ENCODE measurements around the gene MMD2. TPM values are rescaled to one million over a fixed set of nuclear protein-coding genes. Genes with fewer than 3 reads are reported as not detected.

The MMD2 gene
- total and polyA plus RNA-seq, 12 donors: 0.03 to 0.17 TPM; not detected in 10

DNA sequence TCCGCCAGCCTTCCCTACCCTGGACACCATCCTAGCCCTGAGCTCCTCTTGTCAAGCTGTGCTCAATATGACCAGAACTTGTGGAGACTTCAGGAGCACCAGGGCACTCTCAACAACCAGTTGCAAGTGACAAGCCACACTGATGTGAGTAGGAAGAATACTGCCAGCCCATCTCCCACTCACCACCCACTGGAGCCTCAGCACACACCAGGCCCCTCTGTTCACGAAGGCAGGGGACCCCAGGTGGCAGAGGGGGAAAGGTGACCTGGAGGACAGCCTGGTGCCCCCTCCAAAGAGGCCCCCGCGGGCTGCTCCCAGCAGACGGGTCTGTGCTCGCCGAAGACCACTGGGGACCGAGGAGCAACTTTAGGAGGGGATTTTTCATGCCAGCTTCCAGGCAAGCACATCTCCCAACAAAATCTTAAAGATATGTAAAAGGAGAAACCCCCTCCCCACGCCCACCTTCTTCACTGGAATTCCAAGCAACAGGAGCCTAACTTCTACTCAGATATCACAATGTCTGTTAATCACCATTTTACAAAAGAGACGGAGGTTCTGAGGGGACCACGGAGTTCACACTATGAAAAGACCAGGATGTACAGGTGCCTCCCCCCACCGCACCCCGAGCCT, 1.0 kb downstream of the MMD2 start:
- Histone ChIP-seq H3K4me3 (no peak overlapping the region), H3K4me1 (replicated peaks in 1 of 2) (peaks cover 4 to 8% of the 10 kb centered on the region in 2 donors), H3K27ac (no peak overlapping the region), H3K9me3 (replicated peaks in 1 of 3) (no peaks in the 10 kb centered on the region), H3K36me3 (replicated peaks in 1 of 2) (no peaks in the 10 kb centered on the region), H3K27me3 (peaks cover 23% of the 10 kb centered on the region)
- no peak for DNase-seq
- intact Hi-C loops (cut with DNase I): no loop called here
- 36 to 46% (median 38%) methylated on average over 4 to 13 of the region's 13 CpGs for WGBS, 4 donors
- TF ChIP-seq, protein P1, sequence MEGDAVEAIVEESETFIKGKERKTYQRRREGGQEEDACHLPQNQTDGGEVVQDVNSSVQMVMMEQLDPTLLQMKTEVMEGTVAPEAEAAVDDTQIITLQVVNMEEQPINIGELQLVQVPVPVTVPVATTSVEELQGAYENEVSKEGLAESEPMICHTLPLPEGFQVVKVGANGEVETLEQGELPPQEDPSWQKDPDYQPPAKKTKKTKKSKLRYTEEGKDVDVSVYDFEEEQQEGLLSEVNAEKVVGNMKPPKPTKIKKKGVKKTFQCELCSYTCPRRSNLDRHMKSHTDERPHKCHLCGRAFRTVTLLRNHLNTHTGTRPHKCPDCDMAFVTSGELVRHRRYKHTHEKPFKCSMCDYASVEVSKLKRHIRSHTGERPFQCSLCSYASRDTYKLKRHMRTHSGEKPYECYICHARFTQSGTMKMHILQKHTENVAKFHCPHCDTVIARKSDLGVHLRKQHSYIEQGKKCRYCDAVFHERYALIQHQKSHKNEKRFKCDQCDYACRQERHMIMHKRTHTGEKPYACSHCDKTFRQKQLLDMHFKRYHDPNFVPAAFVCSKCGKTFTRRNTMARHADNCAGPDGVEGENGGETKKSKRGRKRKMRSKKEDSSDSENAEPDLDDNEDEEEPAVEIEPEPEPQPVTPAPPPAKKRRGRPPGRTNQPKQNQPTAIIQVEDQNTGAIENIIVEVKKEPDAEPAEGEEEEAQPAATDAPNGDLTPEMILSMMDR (IDR thresholded peaks at IDR 0.05): no peak
- no peak for TF ChIP-seq POLR2A (IDR thresholded peaks at IDR 0.05)

DNA sequence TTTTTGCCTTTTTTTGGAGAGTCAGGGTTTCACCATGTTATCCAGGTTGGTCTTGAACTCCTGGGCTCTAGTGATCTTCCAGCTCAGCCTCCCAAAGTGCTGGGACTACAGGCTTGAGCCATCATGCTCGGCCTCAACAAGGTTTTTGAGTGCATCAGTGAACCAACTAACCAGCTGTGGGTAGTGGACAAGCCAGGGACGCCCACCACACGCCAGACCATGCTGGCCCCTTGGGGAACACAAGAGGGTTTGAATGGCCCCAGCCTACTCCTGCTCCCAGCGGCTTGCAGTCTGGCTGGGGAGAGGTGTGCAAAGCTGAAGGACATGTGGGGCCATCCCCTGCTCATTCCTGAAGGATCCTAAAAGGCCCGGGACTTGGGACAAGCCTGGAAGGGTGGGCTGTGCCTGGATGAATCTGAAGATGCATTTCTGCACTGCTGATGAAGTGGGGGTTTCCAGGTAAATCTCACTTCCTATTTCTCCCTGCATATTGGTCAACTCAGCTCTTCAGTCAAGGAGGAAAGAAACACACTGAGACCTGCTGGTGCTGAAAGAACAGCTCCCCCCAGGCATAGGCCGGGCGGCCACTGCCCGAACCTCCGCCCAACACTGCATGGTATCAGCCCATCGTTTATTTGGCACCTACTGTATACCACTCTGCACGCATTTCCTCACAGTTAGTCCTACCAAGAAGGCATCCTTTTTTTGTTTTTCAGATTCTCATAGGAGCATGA, 6.9 kb downstream of the MMD2 start:
- intact Hi-C loops (cut with DNase I): no loop called here

DNA sequence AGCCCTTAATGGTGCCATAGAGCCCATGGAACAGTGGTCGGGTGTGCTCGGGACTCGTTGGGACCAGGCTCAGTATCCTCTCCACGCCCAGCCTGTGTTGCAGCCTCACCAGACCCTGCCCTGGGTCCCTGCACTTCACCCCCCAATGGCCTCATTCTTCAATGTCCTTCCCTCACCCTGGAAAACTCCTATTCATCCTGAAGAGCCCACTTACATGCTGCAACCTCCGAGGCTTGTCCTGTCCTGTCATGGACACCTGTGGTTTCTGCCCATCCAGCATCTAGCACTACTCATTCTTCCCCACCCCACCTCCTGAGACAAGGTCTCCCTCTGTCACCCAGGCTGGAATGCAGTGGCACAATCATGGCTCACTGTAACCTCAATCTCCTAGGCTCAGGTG, 7.7 kb downstream of the MMD2 start:
- Histone ChIP-seq H3K27ac (no peak overlapping the region), H3K36me3 (replicated peaks in 1 of 2) (no peaks in the 10 kb centered on the region), H3K4me3 (no peak overlapping the region), H3K9me3 (replicated peaks in 1 of 3) (no peaks in the 10 kb centered on the region), H3K4me1 (replicated peaks in 1 of 2) (no peaks in the 10 kb centered on the region), H3K27me3 (peaks cover 3% of the 10 kb centered on the region)
- WGBS, 4 donors: 66 to 77% (median 70%) methylated on average over 5 of the region's 5 CpGs
- DNase-seq: no peak
- TF ChIP-seq, protein P1 (IDR thresholded peaks at IDR 0.05): no peak
- TF ChIP-seq POLR2A (IDR thresholded peaks at IDR 0.05): no peak
- intact Hi-C loops (cut with DNase I): no loop called here

More for the DNA sequence above, 6.9 kb downstream of the MMD2 start:
- Histone ChIP-seq H3K27me3 (peaks cover 3% of the 10 kb centered on the region), H3K4me1 (replicated peaks in 1 of 2) (no peaks in the 10 kb centered on the region), H3K9me3 (replicated peaks in 1 of 3) (no peaks in the 10 kb centered on the region), H3K27ac (no peak overlapping the region), H3K36me3 (replicated peaks in 1 of 2) (no peaks in the 10 kb centered on the region), H3K4me3 (no peak overlapping the region)
- TF ChIP-seq, protein P1 (IDR thresholded peaks at IDR 0.05): no peak
- TF ChIP-seq POLR2A (IDR thresholded peaks at IDR 0.05): no peak
- 32 to 54% (median 39%) methylated on average over 7 to 11 of the region's 11 CpGs for WGBS, 4 donors
- no peak for DNase-seq

DNA sequence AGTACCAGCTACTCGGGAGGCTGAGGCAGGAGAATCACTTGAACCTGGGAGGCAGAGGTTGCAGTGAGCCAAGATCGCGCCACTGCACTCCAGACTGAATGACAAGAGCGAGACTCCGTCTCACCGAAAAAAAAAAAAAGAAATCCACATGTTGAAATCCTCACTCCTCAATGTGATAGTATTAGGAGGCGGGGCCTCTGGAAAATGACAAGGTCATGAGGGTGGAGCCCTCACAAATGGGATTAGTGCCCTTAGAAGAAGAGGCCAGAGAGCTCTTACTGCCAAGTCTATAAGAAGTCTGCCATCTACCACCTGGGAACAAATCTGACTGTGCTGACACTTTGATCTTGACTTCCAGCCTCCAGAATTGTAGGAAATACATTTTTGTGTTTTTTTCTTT, 10.6 kb downstream of the MMD2 start:
- TF ChIP-seq, protein P1 (IDR thresholded peaks at IDR 0.05): no peak
- no peak for TF ChIP-seq POLR2A (IDR thresholded peaks at IDR 0.05)
- no peaks in the 10 kb centered on the region for H3K4me1 ChIP-seq (replicated peaks in 1 of 2)
- WGBS, 4 donors: 91 to 97% (median 93%) methylated on average over 7 of the region's 7 CpGs
- intact Hi-C loops (cut with DNase I): no loop called here
- no peaks in the 10 kb centered on the region for H3K36me3 ChIP-seq (replicated peaks in 1 of 2)
- no peak for DNase-seq
- H3K27ac ChIP-seq: no peak overlapping the region
- H3K9me3 ChIP-seq (replicated peaks in 1 of 3): no peaks in the 10 kb centered on the region
- H3K27me3 ChIP-seq: no peaks in the 10 kb centered on the region
- H3K4me3 ChIP-seq: no peak overlapping the region

Data from adrenal gland (tissue), 12 donors.